ENCODE measurements around the gene GPR137B.
"Not testable (repeated sequence)": the region's sequence is repeated elsewhere in the genome, so short reads cannot be mapped to it uniquely, and the experiment has no call there.

Gene GPR137B

GRCh38 chr1:236164273-236164672 is 21.9 kb downstream of the GPR137B start:
- no peak for DNase-seq

- DNase-seq, result no peak
These were observed 23.1 kb downstream of the GPR137B start for GRCh38 chr1:236165238-236165981.

GRCh38 chr1:236166041-236166440 is 23.7 kb downstream of the GPR137B start:
- DNase-seq, result no peak

GRCh38 chr1:236167154-236167553 is 24.8 kb downstream of the GPR137B start:
- DNase-seq, result no peak

- no peak for DNase-seq
These were observed 25.2 kb downstream of the GPR137B start for GRCh38 chr1:236167578-236167977.

GRCh38 chr1:236168716-236169429 is 26.5 kb downstream of the GPR137B start:
- no peak for DNase-seq

GRCh38 chr1:236172041-236172579 is 29.8 kb downstream of the GPR137B start:
- DNase-seq, result no peak

- DNase-seq, result no peak
These were observed 30.9 kb downstream of the GPR137B start for GRCh38 chr1:236173174-236173767.

- DNase-seq, result no peak
These were observed 33.5 kb downstream of the GPR137B start for GRCh38 chr1:236175642-236176336.

- no peak for DNase-seq
These were observed 34.3 kb downstream of the GPR137B start for GRCh38 chr1:236176337-236177336.

GRCh38 chr1:236179634-236180033 is 37.3 kb downstream of the GPR137B start:
- DNase-seq, result no peak

- DNase-seq, result no peak
These were observed 38.7 kb downstream of the GPR137B start for GRCh38 chr1:236181059-236181458.

GRCh38 chr1:236185687-236186086 is 43.3 kb downstream of the GPR137B start:
- DNase-seq, result no peak

GRCh38 chr1:236186471-236186870 is 44.1 kb downstream of the GPR137B start:
- DNase-seq, result not testable (repeated sequence)

GRCh38 chr1:236188084-236188483 is 45.7 kb downstream of the GPR137B start:
- not testable (repeated sequence) for DNase-seq

GRCh38 chr1:236193184-236193583 is 50.8 kb downstream of the GPR137B start:
- DNase-seq, result no peak

- DNase-seq, result no peak
These were observed 58.6 kb downstream of the GPR137B start for GRCh38 chr1:236200925-236201324.

GRCh38 chr1:236201786-236202185 is 59.4 kb downstream of the GPR137B start:
- no peak for DNase-seq

- DNase-seq, result no peak
These were observed 61.7 kb downstream of the GPR137B start for GRCh38 chr1:236204039-236204438.

GRCh38 chr1:236204656-236205055 is 62.3 kb downstream of the GPR137B start:
- DNase-seq, result no peak

GRCh38 chr1:236206548-236206947 is 64.2 kb downstream of the GPR137B start:
- no peak for DNase-seq

- DNase-seq, result no peak
These were observed 64.8 kb downstream of the GPR137B start for GRCh38 chr1:236207121-236207520.

Data from KG1 (cell line).